Gastrocnemius medialis (tissue), 4 donors: ENCODE measurements around the gene CRYBG1.

Source experiments
- POLR2A ChIP-seq, 2 donors: fragments of 450-650 bp; IDR thresholded peaks; one replicate each; pipeline ENCODE4 v1.6.1; 2017; ENCODE audit warnings: antibody characterized with exemption in 2 of 2, mild to moderate bottlenecking in 2 of 2, moderate library complexity in 2 of 2
- TF ChIP-seq, protein P1 (sequence below), 5 experiments: fragments of 450-650 bp in 3 of 5; fragments of 200-600 bp in 2 of 5; sonication (generic) in 2 of 5; IDR thresholded peaks in 4 of 5; conservative IDR thresholded peaks in 1 of 5; 1 replicate in 4 of 5; 2 replicates in 1 of 5; pipeline ENCODE4 v1.5.1; 2016 to 2019; ENCODE audit warnings: antibody characterized with exemption in 5 of 5, mild to moderate bottlenecking in 3 of 5, moderate library complexity in 3 of 5

GRCh38 chr6:106390088-106390487 is 29.6 kb downstream of the CRYBG1 start:
- TF ChIP-seq, protein P1, sequence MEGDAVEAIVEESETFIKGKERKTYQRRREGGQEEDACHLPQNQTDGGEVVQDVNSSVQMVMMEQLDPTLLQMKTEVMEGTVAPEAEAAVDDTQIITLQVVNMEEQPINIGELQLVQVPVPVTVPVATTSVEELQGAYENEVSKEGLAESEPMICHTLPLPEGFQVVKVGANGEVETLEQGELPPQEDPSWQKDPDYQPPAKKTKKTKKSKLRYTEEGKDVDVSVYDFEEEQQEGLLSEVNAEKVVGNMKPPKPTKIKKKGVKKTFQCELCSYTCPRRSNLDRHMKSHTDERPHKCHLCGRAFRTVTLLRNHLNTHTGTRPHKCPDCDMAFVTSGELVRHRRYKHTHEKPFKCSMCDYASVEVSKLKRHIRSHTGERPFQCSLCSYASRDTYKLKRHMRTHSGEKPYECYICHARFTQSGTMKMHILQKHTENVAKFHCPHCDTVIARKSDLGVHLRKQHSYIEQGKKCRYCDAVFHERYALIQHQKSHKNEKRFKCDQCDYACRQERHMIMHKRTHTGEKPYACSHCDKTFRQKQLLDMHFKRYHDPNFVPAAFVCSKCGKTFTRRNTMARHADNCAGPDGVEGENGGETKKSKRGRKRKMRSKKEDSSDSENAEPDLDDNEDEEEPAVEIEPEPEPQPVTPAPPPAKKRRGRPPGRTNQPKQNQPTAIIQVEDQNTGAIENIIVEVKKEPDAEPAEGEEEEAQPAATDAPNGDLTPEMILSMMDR (IDR thresholded peaks at IDR 0.05 in 4 of 5, conservative IDR thresholded peaks at IDR 0.05 in 1 of 5): no peak
- no peak for TF ChIP-seq POLR2A (IDR thresholded peaks at IDR 0.05)
